Left ventricle myocardium inferior (tissue), 1 donor: Measurements from ENCODE around the gene GNAS. TPM values are rescaled to one million over a fixed set of nuclear protein-coding genes. Genes with fewer than 3 reads are reported as not detected.

Experiments used
- microRNA-seq: library from miRNA; unstranded; fragments of <30 nt; microRNA quantifications from one replicate; pipeline ENCODE4 v1.2.0, GENCODE V29; 2020
- total RNA-seq: library from RNA; stranded (reverse); fragmentation: NEBNext Ultra II Directional; extraction: Animal tissue kit (Norgen Biotek cat#: 25700); gene quantifications from one replicate; pipeline ENCODE4 v1.2.1, GENCODE V29; 2021
- donor health status: DM: no; HTN: yes; CAD: no; lungs with severe emphysema.

The GNAS gene
- total RNA-seq, 1 donor from 2014 or later, result 1,444 TPM

Small RNA genes within 50 kb of the gene (microRNA-seq; reads per million reads assigned to microRNA genes)
- not detected for gene MIR298

Other genes starting within 250 kb of the GNAS start
- 28.0 TPM for gene STX16, start 201.4 kb upstream of the GNAS start, total RNA-seq
- gene NPEPL1, start 159.9 kb upstream of the GNAS start, total RNA-seq, result 33.6 TPM
- 0.25 TPM for gene GNAS-AS1, start 1.8 kb upstream of the GNAS start, total RNA-seq
- 30.4 TPM for gene NELFCD, start 128.5 kb downstream of the GNAS start, total RNA-seq
- 131 TPM for gene CTSZ, start 154.5 kb downstream of the GNAS start, total RNA-seq
- 0.30 TPM for gene TUBB1, start 166.7 kb downstream of the GNAS start, total RNA-seq
- gene ATP5F1E, start 179.6 kb downstream of the GNAS start, total RNA-seq, result 134 TPM
- gene PRELID3B, start 190.1 kb downstream of the GNAS start, total RNA-seq, result 46.6 TPM